Esophagus muscularis mucosa (tissue), 4 donors: ENCODE data around the gene SELENON. TPM values are rescaled to one million over a fixed set of nuclear protein-coding genes. Genes with fewer than 3 reads are reported as not detected.

ENCODE experiments used
- DNase-seq: peaks from one replicate; pipeline ENCODE4 v3.0.0-alpha.2; 2017; ENCODE audit errors: extremely low spot score
- H3K27ac ChIP-seq, 4 donors: fragments of 200-600 bp; sonication (generic); replicated peaks in 1 of 4; 1 replicate in 3 of 4; 2 replicates in 1 of 4; pipeline ENCODE4 v1.5.1; 2016 to 2019; ENCODE audit warnings: mild to moderate bottlenecking in 1 of 4
- H3K27me3 ChIP-seq, 4 donors: fragments of 200-600 bp; sonication (generic); one replicate each; pipeline versions ENCODE4 v1.5.1 to v1.6.0; 2016 to 2019
- H3K36me3 ChIP-seq, 4 donors: fragments of 200-600 bp; sonication (generic); one replicate each; pipeline ENCODE4 v1.5.1; 2016 to 2019
- H3K4me1 ChIP-seq, 4 donors: fragments of 200-600 bp; sonication (generic); one replicate each; pipeline ENCODE4 v1.5.1; 2016 to 2019
- H3K4me3 ChIP-seq, 4 donors: fragments of 200-600 bp; sonication (generic); 1 replicate in 2 of 4; 2 replicates in 2 of 4; pipeline ENCODE4 v1.5.1; 2016 to 2019; ENCODE audit warnings: mild to moderate bottlenecking in 4 of 4, moderate library complexity in 1 of 4
- H3K9me3 ChIP-seq, 4 donors: fragments of 200-600 bp; sonication (generic); 1 replicate in 3 of 4; 2 replicates in 1 of 4; pipeline ENCODE4 v1.5.1; 2016 to 2019
- CTCF ChIP-seq, 3 experiments: fragments of 200-600 bp in 2 of 3; fragments of 450-650 bp in 1 of 3; sonication (generic) in 2 of 3; IDR thresholded peaks; one replicate each; pipeline ENCODE4 v1.5.1; 2017 to 2019; ENCODE audit warnings: antibody characterized with exemption in 3 of 3, mild to moderate bottlenecking in 2 of 3, moderate library complexity in 1 of 3
- EP300 ChIP-seq: sonication (generic); formaldehyde crosslinking; IDR thresholded peaks from one replicate; pipeline ENCODE4 v1.6.1; 2017; ENCODE audit warnings: antibody characterized with exemption
- POLR2A ChIP-seq: fragments of 450-650 bp; IDR thresholded peaks from one replicate; pipeline ENCODE4 v1.6.1; 2017; ENCODE audit warnings: antibody characterized with exemption, moderate library complexity, mild to moderate bottlenecking, low read depth
- POLR2AphosphoS5 ChIP-seq, 2 donors: sonication (generic); formaldehyde crosslinking; IDR thresholded peaks; one replicate each; pipeline ENCODE4 v1.6.1; 2017; ENCODE audit warnings: antibody characterized with exemption in 2 of 2
- WGBS: methylation state at CpG from one replicate; pipeline ENCODE4 v1.1.5; 2018; 5-methylcytosine and 5-hydroxymethylcytosine counted together
- intact Hi-C: fragments of 100-400 bp; cut with DNase I; formaldehyde crosslinking; loops from one replicate; pipeline ENCODE4 v1.15.1; 2023
- total RNA-seq, 4 donors: library from RNA; depleted of rRNA; stranded (reverse); fragments of >200 nt; gene quantifications; one replicate each; pipeline versions ENCODE4 v1.1.0 to v1.2.1, GENCODE V29; 2016

The SELENON gene
- total RNA-seq, 4 donors from 2014 or later, result 35.3 to 75.1 (median 50.5) TPM

DNA sequence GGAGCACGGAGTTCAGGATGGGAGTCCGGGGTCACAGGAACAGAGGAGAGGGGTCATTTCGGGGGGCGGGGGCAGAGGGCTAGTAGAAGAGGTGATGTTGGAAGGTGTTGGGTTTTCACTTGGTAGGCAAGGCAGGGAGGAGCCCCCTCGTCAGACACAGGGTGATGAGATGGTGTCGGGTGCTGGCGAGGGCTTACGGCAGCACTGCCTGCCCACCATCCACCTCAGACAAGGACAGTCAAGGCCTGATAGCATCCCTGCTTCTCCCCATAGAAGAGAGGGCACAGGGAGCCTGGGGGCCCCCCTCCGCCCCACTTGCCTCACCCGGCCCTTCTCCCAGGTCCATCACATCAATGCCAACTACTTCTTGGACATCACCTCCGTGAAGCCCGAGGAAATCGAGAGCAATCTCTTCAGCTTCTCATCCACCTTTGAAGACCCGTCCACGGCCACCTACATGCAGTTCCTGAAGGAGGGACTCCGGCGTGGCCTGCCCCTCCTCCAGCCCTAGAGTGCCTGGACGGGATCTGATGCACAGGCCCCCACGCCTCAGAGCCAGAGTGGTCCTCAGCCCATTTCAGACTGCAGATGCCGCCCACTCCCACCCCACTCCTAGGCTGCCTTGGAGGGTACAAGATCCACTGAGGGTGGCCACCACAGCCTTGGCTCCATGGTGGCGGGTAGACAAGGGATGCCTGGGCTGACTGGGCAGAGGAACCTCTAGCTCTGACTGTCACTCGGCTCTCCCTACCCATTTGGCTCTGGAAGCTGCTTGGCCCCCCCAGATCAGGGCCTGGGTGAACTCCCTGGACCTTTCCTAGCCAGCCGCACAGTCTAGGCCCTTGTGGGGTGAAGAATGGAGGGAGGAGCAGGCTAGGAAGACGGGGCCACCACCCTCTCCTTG, 15.5 kb downstream of the SELENON start:
- DNase-seq, result no peak
- H3K9me3 ChIP-seq, result no peaks in the 10 kb centered on the region
- no peaks in the 10 kb centered on the region for H3K27me3 ChIP-seq
- 89% methylated on average over 19 of the region's 24 CpGs for WGBS
- H3K36me3 ChIP-seq, result peaks cover 18 to 61% (median 60%) of the 10 kb centered on the region in 4 donors
- no peak overlapping the region for H3K4me3 ChIP-seq
- intact Hi-C loops, result no loop called here
- H3K4me1 ChIP-seq, result peaks cover 20 to 28% (median 24%) of the 10 kb centered on the region in 4 donors
- no peak for TF ChIP-seq POLR2A
- no peak for TF ChIP-seq CTCF (IDR thresholded peaks at IDR 0.05)
- no peak for TF ChIP-seq POLR2AphosphoS5 (IDR thresholded peaks at IDR 0.05)
- no peak for TF ChIP-seq EP300
- no peak overlapping the region for H3K27ac ChIP-seq

DNA sequence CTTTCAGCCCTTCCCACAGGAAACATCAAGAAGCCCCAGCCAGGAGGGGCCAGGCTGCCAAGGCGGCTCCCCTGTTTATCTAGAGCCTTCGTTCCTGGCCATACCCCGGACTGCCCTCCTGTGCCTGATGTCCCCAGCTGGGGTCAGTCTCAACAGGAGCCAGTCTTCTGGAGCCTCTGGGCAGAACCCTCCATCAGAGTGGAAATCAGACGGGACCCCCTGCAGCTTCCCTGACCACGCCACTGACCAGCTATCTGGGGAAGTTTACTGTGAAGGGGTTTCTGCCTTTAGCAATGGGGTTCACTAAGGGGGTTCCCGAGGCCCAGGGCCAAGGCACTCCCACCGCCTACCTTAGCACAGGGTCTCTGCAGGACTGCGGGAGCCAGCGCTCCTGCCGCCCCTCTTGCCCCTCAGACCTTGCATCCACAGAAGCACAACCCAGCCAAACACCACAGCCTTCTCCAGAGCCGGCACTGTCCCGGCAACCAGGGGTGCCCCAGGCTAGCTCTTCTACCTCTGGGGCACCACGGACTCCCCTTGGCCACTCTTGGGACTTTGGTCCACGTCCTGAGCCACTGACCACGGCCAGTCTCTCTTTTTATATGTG, 16.2 kb downstream of the SELENON start:
- no peak for DNase-seq
- TF ChIP-seq POLR2A (no peak), EP300 (no peak), CTCF (IDR thresholded peaks at IDR 0.05) (no peak), POLR2AphosphoS5 (IDR thresholded peaks at IDR 0.05) (no peak)
- Histone ChIP-seq H3K36me3 (peaks cover 18 to 57% (median 55%) of the 10 kb centered on the region in 4 donors), H3K27me3 (no peaks in the 10 kb centered on the region), H3K4me3 (no peak overlapping the region), H3K9me3 (no peaks in the 10 kb centered on the region), H3K27ac (no peak overlapping the region), H3K4me1 (peaks cover 19 to 28% (median 23%) of the 10 kb centered on the region in 4 donors)
- intact Hi-C loops, result no loop called here
- WGBS, result 83% methylated on average over 8 of the region's 15 CpGs

GRCh38 chr1:25817840-25818501, 18.0 kb downstream of the SELENON start:
- WGBS, result 44% methylated on average over 7 of the region's 8 CpGs
- peaks cover 27 to 43% (median 37%) of the 10 kb centered on the region in 4 donors for H3K4me1 ChIP-seq
- H3K4me3 ChIP-seq, result no peak overlapping the region
- H3K27ac ChIP-seq, result peak overlapping the region in 3 of 4 donors; percentile 89 to 96 (median 94)
- TF ChIP-seq POLR2A (no peak), POLR2AphosphoS5 (IDR thresholded peaks at IDR 0.05) (no peak)
- no peak for DNase-seq
- H3K36me3 ChIP-seq, result peaks cover 18 to 40% (median 39%) of the 10 kb centered on the region in 4 donors
- intact Hi-C loops, result no loop called here
- H3K9me3 ChIP-seq, result no peaks in the 10 kb centered on the region
- H3K27me3 ChIP-seq, result no peaks in the 10 kb centered on the region

- peak overlapping the region; percentile 89 to 96 (median 92) for H3K27ac ChIP-seq
- no peaks in the 10 kb centered on the region for H3K27me3 ChIP-seq
- peaks cover 28 to 49% (median 40%) of the 10 kb centered on the region in 4 donors for H3K4me1 ChIP-seq
- H3K9me3 ChIP-seq, result no peaks in the 10 kb centered on the region
- WGBS, result 67% methylated on average over 6 of the region's 6 CpGs
- H3K4me3 ChIP-seq, result peak overlapping the region in 2 of 4 donors; percentile 80 to 89
- H3K36me3 ChIP-seq, result peaks cover 18 to 38% (median 33%) of the 10 kb centered on the region in 4 donors
- no peak for TF ChIP-seq CTCF (IDR thresholded peaks at IDR 0.05)
- TF ChIP-seq POLR2AphosphoS5 (IDR thresholded peaks at IDR 0.05), result peak in 1 of 2 donors; percentile 5
- TF ChIP-seq EP300, result no peak
- no peak for DNase-seq
- intact Hi-C loops, result no loop called here
Measured at GRCh38 chr1:25818569-25818968, 18.6 kb downstream of the SELENON start.
